Measurements from ENCODE around the gene OR2A25.

The OR2A25 gene

GRCh38 chr7:144032516-144032915, 37.1 kb upstream of the OR2A25 start:
- H3K4me2 ChIP-seq (ENCODE audit: low read depth, low read length, poor library complexity, severe bottlenecking): peak overlapping the region; percentile 41
- H3K9me2 ChIP-seq (replicated peaks; ENCODE audit: low read depth, low read length): no peaks in the 10 kb centered on the region
- TF ChIP-seq EZH2phosphoT487 (IDR thresholded peaks at IDR 0.05; ENCODE audit: borderline replicate concordance) (no peak), CTCF (conservative IDR thresholded peaks at IDR 0.05; ENCODE audit: low read length) (no peak)
- no peaks in the 10 kb centered on the region for H3K79me2 ChIP-seq (ENCODE audit: insufficient read depth, low read length)
- no peaks in the 10 kb centered on the region for H3K36me3 ChIP-seq (ENCODE audit: insufficient read depth, low read length)
- H4K20me1 ChIP-seq (ENCODE audit: insufficient read depth, low read length, poor library complexity, severe bottlenecking): no peaks in the 10 kb centered on the region
- H3K27me3 ChIP-seq (ENCODE audit: insufficient read depth, low read length, poor library complexity, severe bottlenecking): no peaks in the 10 kb centered on the region
- no peaks in the 10 kb centered on the region for H3K9me3 ChIP-seq (ENCODE audit: insufficient read depth, low read depth, low read length)
- peak overlapping the region; percentile 10; the same call in 1 of the 2 replicates for H2AFZ ChIP-seq (ENCODE audit: low read length)
- no peak overlapping the region for H3K9ac ChIP-seq (ENCODE audit: low read depth, low read length, poor library complexity, severe bottlenecking)
- H3K4me1 ChIP-seq (ENCODE audit: insufficient read depth, low read length, poor library complexity, severe bottlenecking): peaks cover 13% of the 10 kb centered on the region
- no peaks in the 10 kb centered on the region for H3F3A ChIP-seq (ENCODE audit: low read depth)
- peak overlapping the region; percentile 5 for H3K4me3 ChIP-seq (ENCODE audit: low read length, poor library complexity, severe bottlenecking)

- Histone ChIP-seq H3K4me2 (ENCODE audit: low read depth, low read length, poor library complexity, severe bottlenecking) (peak overlapping the region; percentile 41), H4K20me1 (ENCODE audit: insufficient read depth, low read length, poor library complexity, severe bottlenecking) (no peaks in the 10 kb centered on the region), H3F3A (ENCODE audit: low read depth) (no peaks in the 10 kb centered on the region), H3K9me3 (ENCODE audit: insufficient read depth, low read depth, low read length) (no peaks in the 10 kb centered on the region), H3K4me3 (ENCODE audit: low read length, poor library complexity, severe bottlenecking) (peak overlapping the region; percentile 5), H2AFZ (ENCODE audit: low read length) (peak overlapping the region; percentile 10; the same call in 1 of the 2 replicates), H3K36me3 (ENCODE audit: insufficient read depth, low read length) (no peaks in the 10 kb centered on the region), H3K9me2 (replicated peaks; ENCODE audit: low read depth, low read length) (no peaks in the 10 kb centered on the region), H3K79me2 (ENCODE audit: insufficient read depth, low read length) (no peaks in the 10 kb centered on the region), H3K9ac (ENCODE audit: low read depth, low read length, poor library complexity, severe bottlenecking) (no peak overlapping the region), H3K27me3 (ENCODE audit: insufficient read depth, low read length, poor library complexity, severe bottlenecking) (no peaks in the 10 kb centered on the region), H3K4me1 (ENCODE audit: insufficient read depth, low read length, poor library complexity, severe bottlenecking) (peaks cover 13% of the 10 kb centered on the region)
- no peak for TF ChIP-seq EZH2phosphoT487 (IDR thresholded peaks at IDR 0.05; ENCODE audit: borderline replicate concordance)
Measured at GRCh38 chr7:144032985-144033709, 36.5 kb upstream of the OR2A25 start.

DNA sequence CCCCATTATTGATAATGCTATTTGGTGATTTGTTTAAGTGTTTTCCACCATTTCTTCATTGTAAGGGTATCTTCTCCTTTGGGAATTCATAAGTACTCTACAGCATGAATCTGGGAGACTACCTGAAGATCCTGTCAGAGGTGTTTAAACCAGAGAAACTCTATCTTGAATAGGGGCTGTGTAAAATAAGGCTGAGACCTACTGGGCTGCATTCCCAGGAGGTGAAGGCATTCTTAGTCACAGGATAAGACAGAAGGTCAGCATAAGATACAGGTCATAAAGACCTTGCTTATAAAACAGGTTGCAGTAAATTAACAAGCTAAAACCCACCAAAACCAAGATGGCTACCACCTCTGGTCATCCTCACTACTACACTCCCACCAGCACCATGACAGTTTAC, 34.2 kb upstream of the OR2A25 start:
- Histone ChIP-seq H3K27me3 (ENCODE audit: insufficient read depth, low read length, poor library complexity, severe bottlenecking) (no peaks in the 10 kb centered on the region), H3K9ac (ENCODE audit: low read depth, low read length, poor library complexity, severe bottlenecking) (no peak overlapping the region), H3K4me2 (ENCODE audit: low read depth, low read length, poor library complexity, severe bottlenecking) (no peak overlapping the region), H3K4me3 (ENCODE audit: low read length, poor library complexity, severe bottlenecking) (no peak overlapping the region), H3K9me3 (ENCODE audit: insufficient read depth, low read depth, low read length) (no peaks in the 10 kb centered on the region), H3K79me2 (ENCODE audit: insufficient read depth, low read length) (no peaks in the 10 kb centered on the region), H4K20me1 (ENCODE audit: insufficient read depth, low read length, poor library complexity, severe bottlenecking) (no peaks in the 10 kb centered on the region), H3K36me3 (ENCODE audit: insufficient read depth, low read length) (no peaks in the 10 kb centered on the region), H2AFZ (ENCODE audit: low read length) (peak overlapping the region; percentile 48; the same call in 1 of the 2 replicates), H3K9me2 (replicated peaks; ENCODE audit: low read depth, low read length) (no peaks in the 10 kb centered on the region), H3K4me1 (ENCODE audit: insufficient read depth, low read length, poor library complexity, severe bottlenecking) (peaks cover 13% of the 10 kb centered on the region), H3F3A (ENCODE audit: low read depth) (no peaks in the 10 kb centered on the region)
- TF ChIP-seq CTCF (conservative IDR thresholded peaks at IDR 0.05; ENCODE audit: low read length): no peak
- TF ChIP-seq EZH2phosphoT487 (IDR thresholded peaks at IDR 0.05; ENCODE audit: borderline replicate concordance): no peak
